Smooth muscle cell (in vitro differentiated cells): Measurements from ENCODE around the gene ASXL3. TPM values are rescaled to one million over a fixed set of nuclear protein-coding genes. Genes with fewer than 3 reads are reported as not detected.

Experiments used
- DNase-seq: peaks from one replicate; lab custom pipeline; 2025; ENCODE audit not compliant: unreplicated experiment; lab: John Stamatoyannopoulos, UW
- H2AFZ ChIP-seq: fragments of 200-600 bp; sonication (generic); 2 replicates; pipeline ENCODE4 v1.6.0; 2016; ENCODE audit warnings: antibody characterized with exemption, low read depth, mild to moderate bottlenecking
- H3F3A ChIP-seq: fragments of 200-600 bp; sonication (generic); 2 replicates; pipeline ENCODE4 v1.6.0; 2017; ENCODE audit warnings: antibody characterized with exemption, low read depth
- H3K27ac ChIP-seq: fragments of 200-600 bp; sonication (generic); 2 replicates; pipeline ENCODE4 v1.5.1; 2016; ENCODE audit warnings: low read depth, mild to moderate bottlenecking
- H3K27me3 ChIP-seq: fragments of 200-600 bp; sonication (generic); 2 replicates; pipeline ENCODE4 v1.6.1; 2016; ENCODE audit warnings: low read depth, mild to moderate bottlenecking
- H3K36me3 ChIP-seq: fragments of 200-600 bp; sonication (generic); 2 replicates; pipeline ENCODE4 v1.5.1; 2016; ENCODE audit warnings: low read depth
- H3K4me1 ChIP-seq: fragments of 200-600 bp; sonication (generic); 2 replicates; pipeline ENCODE4 v1.5.1; 2016; ENCODE audit warnings: low read depth
- H3K4me2 ChIP-seq: fragments of 200-600 bp; sonication (generic); 2 replicates; pipeline ENCODE4 v1.6.0; 2016; ENCODE audit warnings: mild to moderate bottlenecking
- H3K4me3 ChIP-seq: fragments of 200-600 bp; sonication (generic); 2 replicates; pipeline ENCODE4 v1.5.1; 2016; ENCODE audit warnings: mild to moderate bottlenecking
- H3K79me2 ChIP-seq: fragments of 200-600 bp; sonication (generic); 2 replicates; pipeline ENCODE4 v1.6.0; 2016; ENCODE audit warnings: low read depth, mild to moderate bottlenecking
- H3K9ac ChIP-seq: fragments of 200-600 bp; sonication (generic); 2 replicates; pipeline ENCODE4 v1.6.0; 2016; ENCODE audit warnings: low read depth
- H3K9me3 ChIP-seq: fragments of 200-600 bp; sonication (generic); replicated peaks from 2 replicates; pipeline ENCODE4 v1.5.1; 2016; ENCODE audit warnings: low read depth
- H4K20me1 ChIP-seq: fragments of 200-600 bp; sonication (generic); 2 replicates; pipeline ENCODE4 v1.6.0; 2016; ENCODE audit warnings: low read depth
- WGBS: methylation state at CpG from one replicate; pipeline ENCODE4 v1.1.7; 2016; ENCODE audit warnings: low lambda C conversion rate; 5-methylcytosine and 5-hydroxymethylcytosine counted together
- polyA plus RNA-seq: library from polyadenylated mRNA; unstranded; fragments of >200 nt; fragmentation: Nextera tagmentation; extraction: Ambion mirVana; gene quantifications from 2 replicates; pipeline ENCODE4 v1.2.1, GENCODE V29; 2016
- total RNA-seq: library from RNA; depleted of rRNA; stranded (reverse); fragments of >200 nt; gene quantifications from 2 replicates; pipeline ENCODE4 v1.2.3, GENCODE V29; 2014
- TF ChIP-seq, protein P1 (sequence below): fragments of 200-600 bp; sonication (generic); IDR thresholded peaks from 2 replicates; pipeline ENCODE4 v1.5.1; 2017; ENCODE audit warnings: borderline replicate concordance, mild to moderate bottlenecking, antibody characterized with exemption; ENCODE audit not compliant: insufficient read depth, poor library complexity, severe bottlenecking

Gene ASXL3
- total and polyA plus RNA-seq, 2 experiments from 2014 or later: 1.2 to 5.9 TPM

DNA sequence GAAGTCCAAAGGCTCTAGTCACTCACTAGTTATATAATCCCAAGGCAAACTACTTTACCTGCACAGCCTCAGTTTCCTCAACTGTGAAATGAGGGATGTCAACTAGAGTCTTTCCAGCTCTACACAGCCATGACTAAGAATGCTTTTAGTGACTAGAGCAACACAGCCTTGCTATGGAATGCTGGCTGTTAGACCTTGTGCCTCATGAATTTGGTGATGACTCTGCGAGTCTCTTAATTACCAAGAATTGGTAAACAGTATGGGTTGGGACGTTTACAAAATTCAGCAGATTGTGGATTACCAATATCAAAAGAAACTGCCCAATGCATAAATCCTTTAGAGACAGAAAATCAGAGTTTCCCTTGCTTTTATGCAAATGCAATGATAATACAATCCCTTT, 163.7 kb downstream of the ASXL3 start:
- Histone ChIP-seq H3K4me3 (no peak overlapping the region), H3K27me3 (no peaks in the 10 kb centered on the region), H2AFZ (no peak overlapping the region), H3K9ac (no peak overlapping the region), H3F3A (no peaks in the 10 kb centered on the region), H3K4me1 (no peaks in the 10 kb centered on the region), H3K79me2 (no peaks in the 10 kb centered on the region), H4K20me1 (no peaks in the 10 kb centered on the region), H3K36me3 (no peaks in the 10 kb centered on the region), H3K27ac (no peak overlapping the region), H3K9me3 (no peaks in the 10 kb centered on the region), H3K4me2 (no peak overlapping the region)
- 67% methylated on average over 2 of the region's 2 CpGs for WGBS
- TF ChIP-seq, protein P1, sequence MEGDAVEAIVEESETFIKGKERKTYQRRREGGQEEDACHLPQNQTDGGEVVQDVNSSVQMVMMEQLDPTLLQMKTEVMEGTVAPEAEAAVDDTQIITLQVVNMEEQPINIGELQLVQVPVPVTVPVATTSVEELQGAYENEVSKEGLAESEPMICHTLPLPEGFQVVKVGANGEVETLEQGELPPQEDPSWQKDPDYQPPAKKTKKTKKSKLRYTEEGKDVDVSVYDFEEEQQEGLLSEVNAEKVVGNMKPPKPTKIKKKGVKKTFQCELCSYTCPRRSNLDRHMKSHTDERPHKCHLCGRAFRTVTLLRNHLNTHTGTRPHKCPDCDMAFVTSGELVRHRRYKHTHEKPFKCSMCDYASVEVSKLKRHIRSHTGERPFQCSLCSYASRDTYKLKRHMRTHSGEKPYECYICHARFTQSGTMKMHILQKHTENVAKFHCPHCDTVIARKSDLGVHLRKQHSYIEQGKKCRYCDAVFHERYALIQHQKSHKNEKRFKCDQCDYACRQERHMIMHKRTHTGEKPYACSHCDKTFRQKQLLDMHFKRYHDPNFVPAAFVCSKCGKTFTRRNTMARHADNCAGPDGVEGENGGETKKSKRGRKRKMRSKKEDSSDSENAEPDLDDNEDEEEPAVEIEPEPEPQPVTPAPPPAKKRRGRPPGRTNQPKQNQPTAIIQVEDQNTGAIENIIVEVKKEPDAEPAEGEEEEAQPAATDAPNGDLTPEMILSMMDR: no peak
- DNase-seq: no peak

DNA sequence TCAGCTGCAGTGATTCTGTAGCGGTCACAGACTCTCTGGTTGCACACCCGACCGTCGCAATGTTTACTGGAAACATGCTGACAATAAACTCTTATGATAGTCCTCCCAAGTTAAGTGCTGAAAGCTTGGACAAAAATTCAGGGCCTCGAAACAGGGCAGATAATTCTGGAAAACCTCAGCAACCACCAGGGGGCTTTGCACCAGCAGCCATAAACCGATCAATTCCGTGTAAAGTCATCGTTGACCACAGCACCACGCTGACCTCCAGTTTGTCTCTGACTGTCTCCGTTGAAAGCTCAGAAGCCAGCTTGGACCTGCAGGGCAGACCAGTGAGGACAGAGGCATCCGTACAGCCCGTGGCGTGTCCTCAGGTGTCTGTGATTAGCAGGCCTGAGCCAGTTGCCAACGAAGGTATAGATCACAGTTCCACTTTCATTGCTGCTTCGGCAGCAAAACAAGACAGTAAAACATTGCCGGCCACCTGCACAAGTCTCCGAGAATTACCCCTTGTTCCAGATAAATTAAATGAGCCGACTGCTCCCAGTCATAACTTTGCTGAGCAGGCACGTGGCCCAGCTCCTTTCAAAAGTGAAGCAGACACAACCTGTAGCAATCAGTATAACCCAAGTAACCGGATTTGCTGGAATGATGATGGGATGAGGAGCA, 166.1 kb downstream of the ASXL3 start:
- H3F3A ChIP-seq: no peaks in the 10 kb centered on the region
- no peak overlapping the region for H3K27ac ChIP-seq
- H3K4me3 ChIP-seq: no peak overlapping the region
- H2AFZ ChIP-seq: no peak overlapping the region
- H3K36me3 ChIP-seq: no peaks in the 10 kb centered on the region
- H3K4me1 ChIP-seq: no peaks in the 10 kb centered on the region
- no peak overlapping the region for H3K9ac ChIP-seq
- no peaks in the 10 kb centered on the region for H3K27me3 ChIP-seq
- H3K9me3 ChIP-seq: no peaks in the 10 kb centered on the region
- TF ChIP-seq, protein P1: peak; percentile 10
- no peaks in the 10 kb centered on the region for H4K20me1 ChIP-seq
- DNase-seq: no peak
- H3K4me2 ChIP-seq: no peak overlapping the region
- H3K79me2 ChIP-seq: no peaks in the 10 kb centered on the region
- WGBS: 90% methylated on average over 20 of the region's 20 CpGs

DNA sequence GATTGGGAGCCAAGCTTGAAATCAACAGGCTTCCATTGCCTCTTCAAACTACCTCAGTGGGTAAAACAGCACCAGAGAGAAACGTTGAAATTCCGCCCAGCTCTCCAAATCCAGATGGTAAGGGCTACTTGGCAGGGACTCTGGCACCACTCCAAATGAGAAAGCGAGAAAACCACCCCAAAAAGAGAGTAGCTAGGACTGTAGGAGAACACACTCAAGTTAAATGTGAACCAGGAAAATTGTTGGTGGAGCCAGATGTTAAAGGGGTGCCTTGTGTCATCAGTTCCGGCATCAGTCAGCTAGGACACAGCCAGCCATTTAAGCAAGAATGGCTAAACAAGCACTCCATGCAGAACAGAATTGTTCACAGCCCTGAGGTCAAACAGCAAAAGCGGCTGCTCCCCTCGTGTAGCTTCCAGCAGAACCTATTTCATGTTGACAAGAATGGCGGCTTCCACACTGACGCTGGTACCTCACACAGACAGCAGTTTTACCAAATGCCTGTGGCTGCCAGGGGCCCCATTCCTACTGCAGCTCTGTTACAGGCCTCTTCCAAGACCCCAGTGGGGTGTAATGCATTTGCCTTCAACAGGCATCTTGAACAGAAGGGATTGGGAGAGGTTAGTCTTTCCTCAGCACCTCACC, 167.3 kb downstream of the ASXL3 start:
- H3K27me3 ChIP-seq: no peaks in the 10 kb centered on the region

More for the DNA sequence above, 167.3 kb downstream of the ASXL3 start:
- H3K4me3 ChIP-seq: no peak overlapping the region
- no peak overlapping the region for H3K27ac ChIP-seq
- H3K9me3 ChIP-seq: no peaks in the 10 kb centered on the region
- H3K79me2 ChIP-seq: no peaks in the 10 kb centered on the region
- H3K4me2 ChIP-seq: no peak overlapping the region
- no peak overlapping the region for H3K9ac ChIP-seq
- DNase-seq: no peak
- H3K36me3 ChIP-seq: no peaks in the 10 kb centered on the region
- 96% methylated on average over 8 of the region's 8 CpGs for WGBS
- no peaks in the 10 kb centered on the region for H3F3A ChIP-seq
- H2AFZ ChIP-seq: no peak overlapping the region
- TF ChIP-seq, protein P1: no peak
- H4K20me1 ChIP-seq: no peaks in the 10 kb centered on the region
- no peaks in the 10 kb centered on the region for H3K4me1 ChIP-seq
